ENCODE data around the gene CLEC1A. TPM values are rescaled to one million over a fixed set of nuclear protein-coding genes. Genes with fewer than 3 reads are reported as not detected.

The CLEC1A gene
- total and polyA plus RNA-seq, 4 donors = 0.51 to 12.9 (median 7.0) TPM; not detected in 1

DNA sequence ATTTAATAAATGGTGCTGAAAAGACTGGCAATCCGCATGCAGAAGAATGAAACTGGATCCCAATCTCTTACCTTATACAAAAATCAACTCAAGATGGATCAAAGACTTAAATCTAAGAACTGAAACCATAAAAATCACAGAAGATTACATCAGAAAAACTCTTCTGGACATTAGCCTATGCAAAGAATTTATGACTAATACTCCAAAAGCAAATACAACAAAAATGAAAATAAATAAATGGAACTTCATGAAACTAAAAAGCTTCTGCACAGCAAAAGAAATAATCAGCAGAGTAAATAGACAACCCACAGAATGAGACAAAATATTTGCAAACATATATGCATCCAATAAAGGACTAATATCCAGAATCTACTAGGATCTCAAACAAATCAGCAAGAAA is 14.3 kb upstream of the CLEC1A start:
- WGBS, 2 donors = 77 to 78% methylated on average over 1 of the region's 1 CpG
- H3K27me3 ChIP-seq (ENCODE audit: control insufficient read depth in 1 of 2, insufficient read depth in 2 of 2, low read length in 1 of 2) = no peaks in the 10 kb centered on the region
- no peak for DNase-seq
- no peaks in the 10 kb centered on the region for H3K36me3 ChIP-seq (ENCODE audit: control insufficient read depth in 1 of 2, insufficient read depth in 2 of 2, low read length in 1 of 2)
- H3K9me3 ChIP-seq (ENCODE audit: control insufficient read depth, low read length) = no peaks in the 10 kb centered on the region
- ATAC-seq (ENCODE audit: low FRiP score) = no peak
- intact Hi-C loops (cut with DNase I) = no loop called here
- H3K4me3 ChIP-seq (ENCODE audit: low read length in 2 of 2) = no peak overlapping the region
- H3K27ac ChIP-seq (ENCODE audit: low read depth in 1 of 2, low read length in 2 of 2) = no peak overlapping the region
- H3K4me1 ChIP-seq (ENCODE audit: control insufficient read depth in 1 of 2, insufficient read depth in 2 of 2, low read length in 2 of 2) = no peaks in the 10 kb centered on the region

DNA sequence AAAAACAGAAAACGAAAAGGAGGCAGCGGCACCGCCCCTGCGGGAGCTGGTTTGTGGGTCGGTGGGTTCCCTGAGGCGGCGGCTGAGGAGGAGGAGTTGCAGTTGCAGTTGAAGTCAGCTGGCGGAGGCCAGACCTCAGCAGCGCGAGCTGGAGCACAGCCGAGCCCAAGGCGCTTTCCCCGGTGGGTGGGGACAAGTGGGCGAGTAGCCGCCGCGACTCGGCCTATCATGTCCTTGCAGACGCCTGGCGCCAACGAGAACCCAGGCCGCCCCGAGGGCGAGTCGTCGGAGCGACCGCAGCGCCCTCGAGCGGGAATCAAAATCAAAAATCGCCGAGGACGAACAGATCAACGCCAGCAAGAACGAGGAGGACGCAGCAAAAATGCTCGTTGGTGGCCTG is 12.7 kb upstream of the CLEC1A start:
- ATAC-seq (ENCODE audit: low FRiP score) = no peak
- Histone ChIP-seq H3K4me3 (ENCODE audit: low read length in 2 of 2) (no peak overlapping the region), H3K27ac (ENCODE audit: low read depth in 1 of 2, low read length in 2 of 2) (no peak overlapping the region), H3K9me3 (ENCODE audit: control insufficient read depth, low read length) (no peaks in the 10 kb centered on the region), H3K36me3 (ENCODE audit: control insufficient read depth in 1 of 2, insufficient read depth in 2 of 2, low read length in 1 of 2) (no peaks in the 10 kb centered on the region), H3K4me1 (ENCODE audit: control insufficient read depth in 1 of 2, insufficient read depth in 2 of 2, low read length in 2 of 2) (no peaks in the 10 kb centered on the region), H3K27me3 (ENCODE audit: control insufficient read depth in 1 of 2, insufficient read depth in 2 of 2, low read length in 1 of 2) (no peaks in the 10 kb centered on the region)
- peak in 1 of 2 donors; percentile 66 for DNase-seq
- intact Hi-C loops (cut with DNase I) = no loop called here
- 88 to 89% methylated on average over 38 of the region's 38 CpGs for WGBS, 2 donors

DNA sequence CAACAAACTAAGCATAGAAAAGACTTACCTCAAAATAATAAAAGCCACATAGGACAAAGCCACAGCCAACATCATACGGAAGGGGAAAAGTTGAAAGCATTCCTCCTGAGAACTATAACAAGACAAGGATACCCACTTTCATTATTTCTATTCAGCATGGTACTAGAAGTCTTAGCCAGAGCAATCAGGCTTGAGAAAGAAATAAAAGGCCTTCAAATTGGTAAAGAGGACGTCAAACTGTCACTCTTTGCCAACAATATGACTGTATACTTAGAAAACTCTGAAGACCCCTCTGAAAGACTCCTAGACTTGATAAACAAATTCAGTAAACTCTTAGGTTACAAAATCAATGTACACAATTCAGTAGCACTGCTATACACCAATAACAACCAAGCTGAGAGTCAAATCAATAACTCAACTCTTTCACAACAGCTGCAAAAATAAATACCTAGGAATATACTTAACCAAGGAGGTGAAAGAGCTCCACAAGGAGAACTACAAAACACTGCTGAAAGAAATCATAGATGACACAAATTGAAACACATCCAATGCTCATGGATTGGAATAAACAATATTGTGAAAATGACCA is 11.6 kb upstream of the CLEC1A start:
- intact Hi-C loops (cut with DNase I) = no loop called here

DNA sequence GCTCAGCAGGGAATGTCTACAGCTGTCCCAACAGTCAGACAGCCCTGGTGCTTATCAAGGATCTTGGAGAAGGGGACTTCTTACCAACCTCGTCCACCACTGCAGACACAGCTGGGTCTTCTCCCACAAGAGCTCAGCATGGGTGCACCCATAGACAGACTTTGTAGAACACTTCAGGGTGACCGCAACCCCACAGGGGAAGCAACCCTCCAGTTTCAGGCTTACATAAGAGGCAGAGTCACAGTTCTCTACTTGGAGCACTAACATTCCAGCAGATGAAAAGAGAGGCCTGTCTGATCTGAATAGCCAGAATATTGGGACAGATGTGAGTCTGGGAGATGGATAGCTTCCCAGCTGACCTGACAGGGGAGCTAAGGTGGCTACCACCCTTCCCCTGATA is 3.5 kb upstream of the CLEC1A start:
- H3K27ac ChIP-seq (ENCODE audit: low read depth in 1 of 2, low read length in 2 of 2) = no peak overlapping the region

More for the DNA sequence above, 11.6 kb upstream of the CLEC1A start:
- no peaks in the 10 kb centered on the region for H3K9me3 ChIP-seq (ENCODE audit: control insufficient read depth, low read length)
- no peak overlapping the region for H3K4me3 ChIP-seq (ENCODE audit: low read length in 2 of 2)
- DNase-seq (no peak), ATAC-seq (ENCODE audit: low FRiP score) (no peak)
- H3K27ac ChIP-seq (ENCODE audit: low read depth in 1 of 2, low read length in 2 of 2) = no peak overlapping the region
- H3K4me1 ChIP-seq (ENCODE audit: control insufficient read depth in 1 of 2, insufficient read depth in 2 of 2, low read length in 2 of 2) = no peaks in the 10 kb centered on the region
- WGBS, 2 donors = 76 to 78% methylated on average over 2 of the region's 2 CpGs
- H3K36me3 ChIP-seq (ENCODE audit: control insufficient read depth in 1 of 2, insufficient read depth in 2 of 2, low read length in 1 of 2) = no peaks in the 10 kb centered on the region
- no peaks in the 10 kb centered on the region for H3K27me3 ChIP-seq (ENCODE audit: control insufficient read depth in 1 of 2, insufficient read depth in 2 of 2, low read length in 1 of 2)

DNA sequence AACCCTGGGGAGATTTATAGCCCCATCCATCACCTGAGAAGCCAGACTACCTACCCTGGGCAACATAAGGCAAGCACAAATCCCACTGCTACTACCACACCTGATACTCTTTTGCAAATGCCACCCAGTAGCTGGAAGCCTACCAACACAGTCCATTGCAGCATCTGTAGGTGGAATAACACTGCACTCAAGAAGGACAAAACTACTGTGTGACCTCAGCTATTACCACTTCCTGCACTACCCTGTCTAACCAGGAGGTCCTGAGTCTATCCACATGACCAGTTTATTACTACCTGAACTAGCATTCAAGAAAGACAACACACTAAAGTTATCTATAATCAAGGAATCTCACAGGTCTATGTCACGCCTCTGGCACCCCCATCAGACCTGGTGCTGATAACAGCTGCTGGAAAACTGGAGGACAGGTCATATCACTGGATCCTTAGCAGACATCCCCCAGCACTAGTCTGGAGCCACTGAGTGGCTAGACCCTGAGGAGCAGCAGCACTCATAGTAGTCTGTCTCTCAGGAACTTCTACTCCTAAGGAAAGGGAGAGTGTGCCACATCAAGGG is 2.9 kb upstream of the CLEC1A start:
- Histone ChIP-seq H3K4me3 (ENCODE audit: low read length in 2 of 2) (no peak overlapping the region), H3K27ac (ENCODE audit: low read depth in 1 of 2, low read length in 2 of 2) (no peak overlapping the region), H3K4me1 (ENCODE audit: control insufficient read depth in 1 of 2, insufficient read depth in 2 of 2, low read length in 2 of 2) (no peaks in the 10 kb centered on the region), H3K27me3 (ENCODE audit: control insufficient read depth in 1 of 2, insufficient read depth in 2 of 2, low read length in 1 of 2) (no peaks in the 10 kb centered on the region), H3K36me3 (ENCODE audit: control insufficient read depth in 1 of 2, insufficient read depth in 2 of 2, low read length in 1 of 2) (no peaks in the 10 kb centered on the region), H3K9me3 (ENCODE audit: control insufficient read depth, low read length) (no peaks in the 10 kb centered on the region)
- intact Hi-C loops (cut with DNase I) = no loop called here
- WGBS, 2 donors = 95 to 97% methylated on average over 1 of the region's 1 CpG
- DNase-seq (no peak), ATAC-seq (ENCODE audit: low FRiP score) (no peak)

More for the DNA sequence above, 3.5 kb upstream of the CLEC1A start:
- H3K4me1 ChIP-seq (ENCODE audit: control insufficient read depth in 1 of 2, insufficient read depth in 2 of 2, low read length in 2 of 2) = no peaks in the 10 kb centered on the region
- no peaks in the 10 kb centered on the region for H3K27me3 ChIP-seq (ENCODE audit: control insufficient read depth in 1 of 2, insufficient read depth in 2 of 2, low read length in 1 of 2)
- intact Hi-C loops (cut with DNase I) = no loop called here
- peak in 1 of 2 donors; percentile 62 for DNase-seq
- H3K36me3 ChIP-seq (ENCODE audit: control insufficient read depth in 1 of 2, insufficient read depth in 2 of 2, low read length in 1 of 2) = no peaks in the 10 kb centered on the region
- H3K4me3 ChIP-seq (ENCODE audit: low read length in 2 of 2) = no peak overlapping the region
- WGBS, 2 donors = 67 to 69% methylated on average over 2 of the region's 2 CpGs
- ATAC-seq (ENCODE audit: low FRiP score) = peak; percentile 34
- no peaks in the 10 kb centered on the region for H3K9me3 ChIP-seq (ENCODE audit: control insufficient read depth, low read length)

DNA sequence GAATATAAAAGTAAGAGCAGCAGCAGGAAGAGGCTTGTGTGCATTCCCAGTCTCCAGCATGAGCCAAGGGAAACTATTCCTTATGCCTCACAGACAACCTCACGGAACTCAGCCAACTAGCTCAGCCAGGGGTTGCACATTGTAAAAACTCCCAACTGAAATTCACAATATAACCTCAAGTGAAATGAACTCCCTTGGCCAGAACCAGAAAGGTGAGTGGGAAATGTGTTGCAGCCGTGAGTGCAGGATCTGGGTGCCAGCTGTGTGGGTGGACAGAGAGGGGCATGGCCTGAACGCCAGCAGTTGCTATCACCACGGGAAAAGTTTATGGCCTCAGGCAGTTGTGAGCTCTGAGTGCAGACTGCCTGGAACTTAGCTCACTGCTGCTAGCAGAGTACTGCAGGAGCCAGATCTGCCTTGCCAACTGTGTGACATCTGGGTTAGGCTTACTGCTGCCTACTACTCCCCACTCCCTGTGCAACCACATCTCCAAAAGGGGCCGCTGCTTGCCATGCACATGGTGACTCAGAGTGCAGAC is 2.3 kb upstream of the CLEC1A start:
- 5% methylated on average over 5 of the region's 5 CpGs for WGBS, 2 donors
- H3K36me3 ChIP-seq (ENCODE audit: control insufficient read depth in 1 of 2, insufficient read depth in 2 of 2, low read length in 1 of 2) = no peaks in the 10 kb centered on the region
- H3K27ac ChIP-seq (ENCODE audit: low read depth in 1 of 2, low read length in 2 of 2) = no peak overlapping the region
- H3K27me3 ChIP-seq (ENCODE audit: control insufficient read depth in 1 of 2, insufficient read depth in 2 of 2, low read length in 1 of 2) = no peaks in the 10 kb centered on the region
- DNase-seq (no peak), ATAC-seq (ENCODE audit: low FRiP score) (peak; percentile 76)
- no peaks in the 10 kb centered on the region for H3K9me3 ChIP-seq (ENCODE audit: control insufficient read depth, low read length)
- intact Hi-C loops (cut with DNase I) = no loop called here
- no peaks in the 10 kb centered on the region for H3K4me1 ChIP-seq (ENCODE audit: control insufficient read depth in 1 of 2, insufficient read depth in 2 of 2, low read length in 2 of 2)
- no peak overlapping the region for H3K4me3 ChIP-seq (ENCODE audit: low read length in 2 of 2)

DNA sequence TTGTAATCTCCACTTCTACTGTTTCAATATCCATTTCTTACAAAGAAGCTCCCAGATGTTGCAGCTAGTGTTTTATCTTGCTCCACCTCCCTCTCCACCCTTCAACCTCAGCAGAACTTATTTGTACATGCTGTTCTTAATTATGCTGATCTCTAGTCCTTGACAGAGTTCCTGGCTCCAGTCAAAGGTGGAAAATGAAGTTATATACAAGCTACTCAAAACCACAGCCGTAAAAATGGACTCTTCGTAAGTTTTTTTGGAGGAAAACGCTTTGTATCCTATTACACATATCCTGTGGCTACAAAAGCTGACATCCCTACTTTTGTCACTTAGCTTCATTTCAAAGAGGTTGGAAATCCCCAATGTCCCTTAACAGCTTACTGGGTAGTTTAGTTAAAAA is 1.3 kb downstream of the CLEC1A start:
- Histone ChIP-seq H3K27ac (ENCODE audit: low read depth in 1 of 2, low read length in 2 of 2) (no peak overlapping the region), H3K4me1 (ENCODE audit: control insufficient read depth in 1 of 2, insufficient read depth in 2 of 2, low read length in 2 of 2) (no peaks in the 10 kb centered on the region)

DNA sequence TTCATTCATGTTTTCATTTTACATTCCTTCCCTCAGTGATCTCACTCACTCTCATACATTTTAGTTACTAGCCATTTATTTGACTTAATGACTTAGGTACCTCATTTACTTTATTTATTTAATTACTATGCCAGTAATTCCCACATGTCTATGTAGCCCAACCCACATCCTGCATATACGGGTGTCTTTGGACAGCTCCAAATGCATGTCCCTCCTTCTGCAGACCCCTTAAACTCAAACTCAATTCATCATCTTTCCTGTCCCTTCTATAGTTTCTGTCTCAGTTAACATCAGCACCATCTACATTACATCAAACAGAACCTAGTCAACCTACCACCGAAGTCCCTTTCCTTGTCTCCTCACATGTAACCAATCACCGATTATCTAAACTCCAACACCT is 2.8 kb downstream of the CLEC1A start:
- intact Hi-C loops (cut with DNase I) = no loop called here
- no peak overlapping the region for H3K27ac ChIP-seq (ENCODE audit: low read depth in 1 of 2, low read length in 2 of 2)
- no peaks in the 10 kb centered on the region for H3K36me3 ChIP-seq (ENCODE audit: control insufficient read depth in 1 of 2, insufficient read depth in 2 of 2, low read length in 1 of 2)
- WGBS, 2 donors = 78 to 84% methylated on average over 3 of the region's 3 CpGs
- H3K9me3 ChIP-seq (ENCODE audit: control insufficient read depth, low read length) = no peaks in the 10 kb centered on the region
- DNase-seq (no peak), ATAC-seq (ENCODE audit: low FRiP score) (no peak)
- no peak overlapping the region for H3K4me3 ChIP-seq (ENCODE audit: low read length in 2 of 2)
- H3K27me3 ChIP-seq (ENCODE audit: control insufficient read depth in 1 of 2, insufficient read depth in 2 of 2, low read length in 1 of 2) = no peaks in the 10 kb centered on the region
- H3K4me1 ChIP-seq (ENCODE audit: control insufficient read depth in 1 of 2, insufficient read depth in 2 of 2, low read length in 2 of 2) = no peaks in the 10 kb centered on the region

More for the DNA sequence above, 1.3 kb downstream of the CLEC1A start:
- Histone ChIP-seq H3K27me3 (ENCODE audit: control insufficient read depth in 1 of 2, insufficient read depth in 2 of 2, low read length in 1 of 2) (no peaks in the 10 kb centered on the region), H3K36me3 (ENCODE audit: control insufficient read depth in 1 of 2, insufficient read depth in 2 of 2, low read length in 1 of 2) (no peaks in the 10 kb centered on the region), H3K9me3 (ENCODE audit: control insufficient read depth, low read length) (no peaks in the 10 kb centered on the region), H3K4me3 (ENCODE audit: low read length in 2 of 2) (no peak overlapping the region)
- no peak for DNase-seq
- intact Hi-C loops (cut with DNase I) = no loop called here
- ATAC-seq (ENCODE audit: low FRiP score) = no peak
- WGBS, 2 donors = 74 to 75% methylated on average over 3 of the region's 3 CpGs
